NB4 (cell line): Measurements from ENCODE around the gene IL5.
"Not testable (repeated sequence)": the region's sequence is repeated elsewhere in the genome, so short reads cannot be mapped to it uniquely, and the experiment has no call there.

Source experiments
- DNase-seq: peaks from one replicate; pipeline ENCODE4 v3.0.0; 2010; ENCODE audit warnings: low read depth
- H3K4me3 ChIP-seq: one replicate; pipeline ENCODE4 v1.5.1; 2011; ENCODE audit warnings: mild to moderate bottlenecking, low read depth, low read length, moderate library complexity
- MAX ChIP-seq: IDR thresholded peaks from 2 replicates; pipeline ENCODE4 v1.6.1; 2011; ENCODE audit warnings: low read depth, low read length
- MYC ChIP-seq: IDR thresholded peaks from 2 replicates; pipeline ENCODE4 v1.6.1; 2011; ENCODE audit warnings: low read depth, low read length
- POLR2A ChIP-seq: IDR thresholded peaks from 2 replicates; pipeline ENCODE4 v1.6.1; 2011; ENCODE audit warnings: mild to moderate bottlenecking; ENCODE audit not compliant: insufficient read length; ENCODE audit errors: extremely low read depth
- TF ChIP-seq, protein P1 (sequence below): IDR thresholded peaks from one replicate; pipeline ENCODE4 v1.5.1; 2012; ENCODE audit warnings: low read depth, low read length

Gene IL5

GRCh38 chr5:132526974-132527564, 16.3 kb downstream of the IL5 start:
- H3K4me3 ChIP-seq, result no peak overlapping the region

DNA sequence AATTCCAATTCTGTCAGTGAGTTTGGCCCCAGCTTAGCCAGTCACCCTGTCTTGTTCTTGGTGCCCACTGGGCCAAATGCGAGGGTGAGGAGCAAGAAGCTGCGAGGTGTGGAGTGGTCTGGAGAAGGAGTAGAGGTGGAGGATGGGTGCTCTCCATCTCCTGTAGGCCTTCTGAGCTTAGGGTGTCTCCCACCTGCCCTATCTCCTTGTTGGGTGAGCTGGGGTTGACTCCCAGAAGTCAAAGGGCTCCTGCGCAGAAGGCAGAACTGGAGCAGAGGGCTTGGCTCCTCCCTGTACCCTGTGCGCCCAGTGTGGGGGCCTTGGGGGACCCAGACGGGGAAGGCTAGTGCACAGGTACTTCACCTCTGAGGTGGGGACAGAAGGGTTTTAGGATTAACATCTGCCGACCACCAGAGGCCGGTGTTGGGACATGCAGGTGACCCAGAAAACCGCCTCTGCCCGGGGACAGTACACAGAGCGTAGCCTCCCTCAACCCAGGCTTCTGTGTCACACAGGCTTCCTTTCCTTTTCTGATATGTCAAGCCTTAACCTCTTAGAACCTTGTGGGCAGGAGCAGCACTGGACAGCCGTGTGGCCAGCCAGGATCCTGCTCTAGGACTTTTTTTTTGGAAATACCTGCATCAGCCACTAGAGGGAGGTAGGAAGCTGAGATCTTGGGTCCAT, 16.9 kb downstream of the IL5 start:
- no peak overlapping the region for H3K4me3 ChIP-seq
- TF ChIP-seq MYC, result no peak
- TF ChIP-seq, protein P1, sequence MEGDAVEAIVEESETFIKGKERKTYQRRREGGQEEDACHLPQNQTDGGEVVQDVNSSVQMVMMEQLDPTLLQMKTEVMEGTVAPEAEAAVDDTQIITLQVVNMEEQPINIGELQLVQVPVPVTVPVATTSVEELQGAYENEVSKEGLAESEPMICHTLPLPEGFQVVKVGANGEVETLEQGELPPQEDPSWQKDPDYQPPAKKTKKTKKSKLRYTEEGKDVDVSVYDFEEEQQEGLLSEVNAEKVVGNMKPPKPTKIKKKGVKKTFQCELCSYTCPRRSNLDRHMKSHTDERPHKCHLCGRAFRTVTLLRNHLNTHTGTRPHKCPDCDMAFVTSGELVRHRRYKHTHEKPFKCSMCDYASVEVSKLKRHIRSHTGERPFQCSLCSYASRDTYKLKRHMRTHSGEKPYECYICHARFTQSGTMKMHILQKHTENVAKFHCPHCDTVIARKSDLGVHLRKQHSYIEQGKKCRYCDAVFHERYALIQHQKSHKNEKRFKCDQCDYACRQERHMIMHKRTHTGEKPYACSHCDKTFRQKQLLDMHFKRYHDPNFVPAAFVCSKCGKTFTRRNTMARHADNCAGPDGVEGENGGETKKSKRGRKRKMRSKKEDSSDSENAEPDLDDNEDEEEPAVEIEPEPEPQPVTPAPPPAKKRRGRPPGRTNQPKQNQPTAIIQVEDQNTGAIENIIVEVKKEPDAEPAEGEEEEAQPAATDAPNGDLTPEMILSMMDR, result peak; percentile 60
- TF ChIP-seq MAX, result no peak
- DNase-seq, result peak; percentile 57

More at GRCh38 chr5:132526974-132527564, 16.3 kb downstream of the IL5 start:
- TF ChIP-seq MAX (no peak), MYC (no peak)
- peak; percentile 17 for DNase-seq

- TF ChIP-seq, protein P1, result no peak
- TF ChIP-seq MAX, result no peak
- H3K4me3 ChIP-seq, result no peak overlapping the region
- DNase-seq, result peak; percentile 6
Observed at GRCh38 chr5:132525299-132525724, 18.0 kb downstream of the IL5 start.

GRCh38 chr5:132524877-132525276, 18.4 kb downstream of the IL5 start:
- H3K4me3 ChIP-seq, DNase-seq: not testable (repeated sequence)

GRCh38 chr5:132522067-132522466, 21.3 kb downstream of the IL5 start:
- not testable (repeated sequence) for DNase-seq, H3K4me3 ChIP-seq

DNA sequence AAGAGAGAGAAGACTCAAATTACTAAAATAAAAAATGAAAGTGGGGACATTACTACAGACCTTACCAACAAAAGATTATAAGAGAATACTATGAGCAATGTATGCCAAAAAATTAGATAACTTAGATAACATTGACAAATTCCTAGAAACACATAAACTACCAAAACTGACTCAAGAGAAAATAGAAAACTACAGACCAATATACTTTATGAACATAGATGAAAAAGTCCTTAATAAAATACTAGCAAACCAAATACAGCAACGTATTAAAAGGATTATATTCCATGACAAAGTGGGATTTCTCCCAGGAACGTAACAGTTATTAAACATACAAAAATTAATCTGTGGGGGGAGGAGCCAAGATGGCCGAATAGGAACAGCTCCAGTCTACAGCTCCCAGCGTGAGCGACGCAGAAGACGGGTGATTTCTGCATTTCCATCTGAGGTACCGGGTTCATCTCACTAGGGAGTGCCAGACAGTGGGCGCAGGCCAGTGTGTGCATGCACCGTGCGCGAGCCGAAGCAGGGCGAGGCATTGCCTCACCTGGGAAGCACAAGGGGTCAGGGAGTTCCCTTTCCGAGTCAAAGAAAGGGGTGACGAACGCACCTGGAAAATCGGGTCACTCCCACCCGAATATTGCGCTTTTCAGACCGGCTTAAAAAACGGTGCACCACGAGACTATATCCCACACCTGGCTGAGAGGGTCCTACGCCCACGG, 29.5 kb downstream of the IL5 start:
- DNase-seq, H3K4me3 ChIP-seq: not testable (repeated sequence)

GRCh38 chr5:132510076-132510475, 33.2 kb downstream of the IL5 start:
- TF ChIP-seq POLR2A, result no peak
- TF ChIP-seq, protein P1, result no peak
- no peak for TF ChIP-seq MYC
- no peak for TF ChIP-seq MAX
- no peak overlapping the region for H3K4me3 ChIP-seq
- DNase-seq, result no peak

DNA sequence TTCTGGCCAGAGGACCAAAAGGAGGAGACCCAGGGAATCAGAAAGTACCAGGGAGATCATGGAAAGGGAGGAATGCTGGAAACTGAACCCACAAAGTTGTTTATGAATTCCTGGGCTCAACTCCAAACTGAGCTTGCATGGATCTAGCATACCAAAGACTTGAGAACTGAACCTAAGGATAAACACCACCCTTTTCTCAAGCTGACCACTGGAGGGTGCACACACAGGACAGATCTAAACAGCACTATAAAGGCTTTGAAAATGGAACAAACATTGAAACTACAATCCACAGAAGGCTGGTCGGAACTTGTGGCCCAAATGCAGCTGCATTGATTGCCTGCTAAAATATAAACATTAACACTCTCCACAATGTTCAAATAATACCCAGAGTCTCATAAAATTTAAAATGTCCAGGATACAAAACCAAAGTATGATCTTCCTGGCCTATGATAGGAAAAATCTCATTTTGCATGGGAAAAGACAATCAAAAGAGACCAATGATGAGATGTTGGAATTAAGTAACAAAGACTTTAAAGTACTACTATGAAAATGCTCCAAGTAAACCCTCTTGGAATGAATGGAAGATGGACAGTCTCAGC, 37.1 kb downstream of the IL5 start:
- H3K4me3 ChIP-seq, result no peak overlapping the region
- DNase-seq, result peak; percentile 64
- TF ChIP-seq, protein P1, result peak; percentile 80
- TF ChIP-seq MYC, result no peak
